HepG2 (cell line): ENCODE measurements around the gene ATP5MG. TPM values are rescaled to one million over a fixed set of nuclear protein-coding genes. Genes with fewer than 3 reads are reported as not detected.
A peak's percentile ranks its signal among the peaks of the same experiment; 100 is the strongest.

Experiments
- AGO2 ChIP-seq: fragments of 200-400 bp; formaldehyde crosslinking; optimal IDR thresholded peaks from 2 replicates; pipeline ENCODE3; 2017; ENCODE audit warnings: mild to moderate bottlenecking, low read depth, low read length, moderate library complexity
- ATF4 ChIP-seq, 2 experiments: fragments of 450-650 bp in 1 of 2; sonication (generic) in 1 of 2; formaldehyde crosslinking; IDR thresholded peaks; 2 replicates each; pipeline versions ENCODE4 v1.5.0 to v1.8.0; 2020 to 2022; ENCODE audit warnings: mild to moderate bottlenecking in 1 of 2, missing genetic modification reagents in 1 of 2
- BRF2 ChIP-seq: sonication (generic); formaldehyde crosslinking; IDR thresholded peaks from 2 replicates; pipeline ENCODE4 v1.8.1; 2022; ENCODE audit warnings: mild to moderate bottlenecking, missing genetic modification reagents
- DDIT3 ChIP-seq: sonication (generic); formaldehyde crosslinking; IDR thresholded peaks from 2 replicates; pipeline ENCODE4 v1.4.0; 2020; ENCODE audit warnings: mild to moderate bottlenecking, missing genetic modification reagents
- FOXK2 ChIP-seq: fragments of 450-650 bp; IDR thresholded peaks from 2 replicates; pipeline ENCODE4 v1.6.1; 2016
- HCFC1 ChIP-seq: fragments of 150-350 bp; IDR thresholded peaks from 2 replicates; pipeline ENCODE4 v1.6.1; 2014; ENCODE audit warnings: low read depth, low read length
- HMG20B ChIP-seq: conservative IDR thresholded peaks from 2 replicates; pipeline ENCODE4 v1.6.1; 2016; ENCODE audit warnings: missing genetic modification reagents, missing compliant biosample characterization
- KAT8 ChIP-seq: IDR thresholded peaks from 2 replicates; pipeline ENCODE4 v1.6.1; 2016; ENCODE audit warnings: missing genetic modification reagents, missing compliant biosample characterization
- KDM6A ChIP-seq: IDR thresholded peaks from 2 replicates; pipeline ENCODE4 v1.6.1; 2016; ENCODE audit warnings: low read depth
- MAZ ChIP-seq, 2 experiments: sonication (generic) in 1 of 2; formaldehyde crosslinking in 1 of 2; IDR thresholded peaks; 2 replicates each; pipeline versions ENCODE4 v1.5.0 to v1.6.1; 2012 to 2020; ENCODE audit warnings: low read depth in 2 of 2, mild to moderate bottlenecking in 2 of 2, borderline replicate concordance in 1 of 2, improper control_type of control experiment in 1 of 2, low read length in 1 of 2, missing genetic modification reagents in 1 of 2, moderate library complexity in 1 of 2
- NCOA2 ChIP-seq: sonication (generic); formaldehyde crosslinking; IDR thresholded peaks from 2 replicates; pipeline ENCODE4 v1.8.0; 2022; ENCODE audit warnings: inconsistent platforms
- NKX3-1 ChIP-seq: sonication (generic); formaldehyde crosslinking; IDR thresholded peaks from 2 replicates; pipeline ENCODE4 v1.5.0; 2020; ENCODE audit warnings: missing genetic modification reagents
- PPARG ChIP-seq: conservative IDR thresholded peaks from 2 replicates; pipeline ENCODE4 v1.6.1; 2016; ENCODE audit warnings: missing biosample characterization, missing genetic modification reagents
- SMYD3 ChIP-seq: sonication (generic); formaldehyde crosslinking; IDR thresholded peaks from 2 replicates; pipeline ENCODE4 v1.8.1; 2023; ENCODE audit warnings: mild to moderate bottlenecking, missing genetic modification reagents
- SP140L ChIP-seq: sonication (generic); formaldehyde crosslinking; IDR thresholded peaks from 2 replicates; pipeline ENCODE4 v1.4.0; 2020; ENCODE audit warnings: missing genetic modification reagents, borderline replicate concordance
- TCF12 ChIP-seq, 2 experiments: fragments of 450-650 bp in 1 of 2; sonication (generic) in 1 of 2; formaldehyde crosslinking in 1 of 2; IDR thresholded peaks; 2 replicates each; pipeline versions ENCODE4 v1.6.1 to v1.8.0; 2017 to 2022; ENCODE audit warnings: antibody characterized with exemption in 1 of 2, mild to moderate bottlenecking in 1 of 2, missing genetic modification reagents in 1 of 2, moderate library complexity in 1 of 2
- ZFP36 ChIP-seq: fragments of 150-350 bp; IDR thresholded peaks from 2 replicates; pipeline ENCODE4 v1.6.1; 2018; ENCODE audit warnings: borderline replicate concordance, low read length, low read depth; ENCODE audit not compliant: partially characterized antibody
- ZKSCAN8 ChIP-seq: IDR thresholded peaks from 2 replicates; pipeline ENCODE4 v1.6.1; 2016; ENCODE audit warnings: borderline replicate concordance, missing genetic modification reagents, missing compliant biosample characterization
- ZNF207 ChIP-seq: fragments of 450-650 bp; IDR thresholded peaks from 2 replicates; pipeline ENCODE4 v1.6.1; 2016; ENCODE audit warnings: antibody characterized with exemption, borderline replicate concordance
- ZNF232 ChIP-seq: sonication (generic); formaldehyde crosslinking; IDR thresholded peaks from 2 replicates; pipeline ENCODE4 v1.4.0; 2020; ENCODE audit warnings: missing genetic modification reagents, borderline replicate concordance
- ZNF280B ChIP-seq: sonication (generic); formaldehyde crosslinking; IDR thresholded peaks from 2 replicates; pipeline ENCODE4 v1.5.0; 2020; ENCODE audit warnings: missing genetic modification reagents, mild to moderate bottlenecking, borderline replicate concordance
- ZNF329 ChIP-seq: sonication (generic); formaldehyde crosslinking; IDR thresholded peaks from 2 replicates; pipeline ENCODE4 v1.9.0; 2021; ENCODE audit warnings: low read depth, mild to moderate bottlenecking, missing genetic modification reagents
- ZNF550 ChIP-seq: sonication (generic); formaldehyde crosslinking; IDR thresholded peaks from 2 replicates; pipeline ENCODE4 v1.4.0; 2020; ENCODE audit warnings: mild to moderate bottlenecking, missing genetic modification reagents, borderline replicate concordance
- ZNF639 ChIP-seq: conservative IDR thresholded peaks from 2 replicates; pipeline ENCODE4 v1.6.1; 2018; ENCODE audit warnings: missing genetic modification reagents
- ZNF850 ChIP-seq: sonication (generic); formaldehyde crosslinking; conservative IDR thresholded peaks from 2 replicates; pipeline ENCODE4 v1.9.0; 2021; ENCODE audit warnings: mild to moderate bottlenecking, missing genetic modification reagents
- polyA plus RNA-seq, 8 experiments: library from polyadenylated mRNA; depleted of rRNA in 3 of 8; stranded (reverse) in 7 of 8; unstranded in 1 of 8; fragments of >200 nt; fragmentation: Illumina TruSeq in 4 of 8; extraction: Trizol in 4 of 8; gene quantifications; 2 replicates each; pipeline versions ENCODE4 v1.2.1 to v1.2.3, GENCODE V29; 2011 to 2016; ENCODE audit warnings: low read depth in 4 of 8, missing spikeins in 1 of 8, mixed read lengths in 1 of 8; ENCODE audit not compliant: insufficient read depth in 1 of 8
- total RNA-seq, 5 experiments: library from RNA; depleted of rRNA; stranded (reverse); fragments of >200 nt; fragmentation: Illumina TruSeq; extraction: Trizol; gene quantifications; 2 replicates each; pipeline ENCODE4 v1.2.3, GENCODE V29; 2016; ENCODE audit warnings: low read depth in 1 of 5

ATP5MG gene
- total and polyA plus RNA-seq, 2 of the 13 experiments (the other 11 are each of a cell fraction or from before 2014, with no cell fraction given) = 260 to 320 TPM

GRCh38 chr11:118359295-118359958 is 42.0 kb upstream of the ATP5MG start, which contains the start of gene UBE4A (continued):
- no peak for TF ChIP-seq ZNF280B (CRISPR knock-in tag)
- TF ChIP-seq PPARG (CRISPR knock-in tag) = no peak; the same call in 1 of the 2 replicates
- TF ChIP-seq ZNF850 = no peak
- no peak for TF ChIP-seq ZNF329 (CRISPR knock-in tag)
- TF ChIP-seq FOXK2 = no peak
- peak; percentile 78; the same call in 1 of the 2 replicates for TF ChIP-seq NKX3-1 (CRISPR knock-in tag)
- no peak for TF ChIP-seq ZNF639
- peak in 1 of 2 experiments; percentile 71; a peak in 2 of 4 replicates for TF ChIP-seq ATF4 (CRISPR knock-in tag; IDR thresholded peaks at IDR 0.05)
- TF ChIP-seq BRF2 (CRISPR knock-in tag) = no peak
- TF ChIP-seq AGO2 = no peak
- peak; percentile 100 for TF ChIP-seq KAT8 (CRISPR knock-in tag)
- TF ChIP-seq MAZ (IDR thresholded peaks at IDR 0.05; ENCODE audit: borderline replicate concordance, low read depth, low read length) = no peak
- peak; percentile 83 for TF ChIP-seq MAZ (CRISPR knock-in tag; IDR thresholded peaks at IDR 0.05; ENCODE audit: low read depth)
- no peak for TF ChIP-seq HMG20B
- TF ChIP-seq ZNF207 = no peak
- TF ChIP-seq ZNF550 = no peak
- peak; percentile 75; the same call in 1 of the 2 replicates for TF ChIP-seq SMYD3
- no peak for TF ChIP-seq DDIT3 (CRISPR knock-in tag)
- TF ChIP-seq ZNF232 (CRISPR knock-in tag) = no peak
- TF ChIP-seq ZKSCAN8 (CRISPR knock-in tag) = peak; percentile 44; the same call in 1 of the 2 replicates
- no peak for TF ChIP-seq TCF12 (IDR thresholded peaks at IDR 0.05)
- TF ChIP-seq TCF12 (CRISPR knock-in tag; IDR thresholded peaks at IDR 0.05) = no peak
- TF ChIP-seq HCFC1 = peak; percentile 82
- TF ChIP-seq SP140L (CRISPR knock-in tag) = no peak
- TF ChIP-seq ZFP36 = no peak
- TF ChIP-seq KDM6A (CRISPR knock-in tag) = no peak
- TF ChIP-seq NCOA2 = 0 out of 2 replicates have a peak, but pooled peaks have one; percentile 10
